ENCODE results near the gene AVP.

- TF ChIP-seq ZBTB49 (CRISPR knock-in tag; IDR thresholded peaks at IDR 0.05; ENCODE audit: borderline replicate concordance) (no peak), CTCF (CRISPR knock-in tag; IDR thresholded peaks at IDR 0.05) (no peak), BCL3 (CRISPR knock-in tag; IDR thresholded peaks at IDR 0.05) (no peak), GFI1 (CRISPR knock-in tag; IDR thresholded peaks at IDR 0.05; ENCODE audit: borderline replicate concordance) (no peak), POLR2A (IDR thresholded peaks at IDR 0.05; ENCODE audit: insufficient read depth in 1 of 2, low read depth in 2 of 2, low read length in 2 of 2) (no peak), FOXP4 (CRISPR knock-in tag; IDR thresholded peaks at IDR 0.05) (no peak), SMAD9 (CRISPR knock-in tag; IDR thresholded peaks at IDR 0.05) (no peak), LBX2 (CRISPR knock-in tag; IDR thresholded peaks at IDR 0.05; ENCODE audit: borderline replicate concordance) (no peak), SNAPC4 (CRISPR knock-in tag; IDR thresholded peaks at IDR 0.05) (no peak), ZNF577 (CRISPR knock-in tag; IDR thresholded peaks at IDR 0.05; ENCODE audit: borderline replicate concordance, low read depth) (no peak), SALL1 (CRISPR knock-in tag; IDR thresholded peaks at IDR 0.05) (no peak)
These were observed at the start of gene AVP for GRCh38 chr20:3084283-3084985.

All from HepG2 (cell line).